GM19438 (cell line): ENCODE results near the gene NAT8L.

Experiments
- ATAC-seq: cut with Tn5 transposase; IDR thresholded peaks from one replicate; pipeline ENCODE4 v1.9.1; 2021; ENCODE audit warnings: low read depth; ENCODE audit not compliant: unreplicated experiment

Gene NAT8L

GRCh38 chr4:2062808-2063524, 3.8 kb downstream of the NAT8L start:
- no peak for ATAC-seq

- no peak for ATAC-seq
Measured at GRCh38 chr4:2063557-2064275, 4.6 kb downstream of the NAT8L start.

GRCh38 chr4:2064276-2064991, 5.3 kb downstream of the NAT8L start:
- no peak for ATAC-seq

- ATAC-seq: no peak
Measured at GRCh38 chr4:2065106-2065930, 6.2 kb downstream of the NAT8L start.

- ATAC-seq: no peak
Measured at GRCh38 chr4:2066011-2066551, 7.0 kb downstream of the NAT8L start.

GRCh38 chr4:2066571-2067445, 7.7 kb downstream of the NAT8L start:
- no peak for ATAC-seq

- ATAC-seq: no peak
Measured at GRCh38 chr4:2067446-2068197, 8.5 kb downstream of the NAT8L start.

GRCh38 chr4:2068198-2068470, 9.0 kb downstream of the NAT8L start:
- no peak for ATAC-seq

GRCh38 chr4:2068566-2068965, 9.4 kb downstream of the NAT8L start:
- no peak for ATAC-seq

- ATAC-seq: no peak
Measured at GRCh38 chr4:2069161-2069971, 10.2 kb downstream of the NAT8L start.

GRCh38 chr4:2069986-2070385, 10.9 kb downstream of the NAT8L start:
- ATAC-seq: no peak

- no peak for ATAC-seq
Measured at GRCh38 chr4:2070421-2071251, 11.5 kb downstream of the NAT8L start.

GRCh38 chr4:2071252-2071911, 12.3 kb downstream of the NAT8L start:
- no peak for ATAC-seq

GRCh38 chr4:2071912-2072867, 13.1 kb downstream of the NAT8L start:
- no peak for ATAC-seq

GRCh38 chr4:2072971-2073807, 14.1 kb downstream of the NAT8L start:
- ATAC-seq: no peak
